GM23248 (cell line): ENCODE results near the gene PLEKHD1. TPM values are rescaled to one million over a fixed set of nuclear protein-coding genes. Genes with fewer than 3 reads are reported as not detected.

Source experiments
- DNase-seq: peaks from one replicate; pipeline ENCODE4 v3.0.0-alpha.2; 2015
- H2AFZ ChIP-seq: fragments of 200-600 bp; sonication (generic); 2 replicates; pipeline ENCODE4 v1.6.1; 2016; ENCODE audit warnings: antibody characterized with exemption
- H3F3A ChIP-seq: fragments of 200-600 bp; sonication (generic); 2 replicates; pipeline ENCODE4 v1.6.1; 2016; ENCODE audit warnings: mild to moderate bottlenecking, antibody characterized with exemption, mixed run types; ENCODE audit not compliant: insufficient read depth
- H3K27ac ChIP-seq: fragments of 200-600 bp; sonication (generic); 2 replicates; pipeline ENCODE4 v1.5.1; 2016; ENCODE audit warnings: mild to moderate bottlenecking
- H3K27me3 ChIP-seq: fragments of 200-600 bp; sonication (generic); replicated peaks from 2 replicates; pipeline ENCODE4 v1.6.1; 2016; ENCODE audit warnings: mild to moderate bottlenecking; ENCODE audit not compliant: insufficient read depth
- H3K36me3 ChIP-seq: fragments of 200-600 bp; sonication (generic); 2 replicates; pipeline ENCODE4 v1.6.1; 2016; ENCODE audit warnings: low read depth, mild to moderate bottlenecking
- H3K4me1 ChIP-seq: fragments of 200-600 bp; sonication (generic); 2 replicates; pipeline ENCODE4 v1.6.1; 2016; ENCODE audit warnings: mild to moderate bottlenecking; ENCODE audit not compliant: insufficient read depth
- H3K4me2 ChIP-seq: fragments of 200-600 bp; sonication (generic); one replicate; pipeline ENCODE4 v1.6.1; 2016; ENCODE audit warnings: mild to moderate bottlenecking; ENCODE audit not compliant: unreplicated experiment
- H3K4me3 ChIP-seq: fragments of 200-600 bp; sonication (generic); 2 replicates; pipeline ENCODE4 v1.5.1; 2016; ENCODE audit warnings: mild to moderate bottlenecking
- H3K79me2 ChIP-seq: fragments of 200-600 bp; sonication (generic); 2 replicates; pipeline ENCODE4 v1.6.1; 2016; ENCODE audit warnings: mild to moderate bottlenecking; ENCODE audit not compliant: insufficient read depth
- H3K9ac ChIP-seq: fragments of 200-600 bp; sonication (generic); 2 replicates; pipeline ENCODE4 v1.6.1; 2016; ENCODE audit warnings: mild to moderate bottlenecking
- H3K9me2 ChIP-seq: fragments of 200-600 bp; sonication (generic); 2 replicates; pipeline ENCODE4 v1.6.1; 2016; ENCODE audit warnings: mixed run types, mild to moderate bottlenecking, moderate library complexity; ENCODE audit not compliant: insufficient read depth
- H3K9me3 ChIP-seq: fragments of 200-600 bp; sonication (generic); one replicate; pipeline ENCODE4 v1.6.1; 2017; ENCODE audit warnings: low read depth
- H4K20me1 ChIP-seq: fragments of 200-600 bp; sonication (generic); 2 replicates; pipeline ENCODE4 v1.6.0; 2016; ENCODE audit not compliant: insufficient read depth
- EZH2 ChIP-seq: fragments of 200-600 bp; sonication (generic); IDR thresholded peaks from 2 replicates; pipeline ENCODE4 v1.6.1; 2018; ENCODE audit warnings: antibody characterized with exemption, mild to moderate bottlenecking; ENCODE audit not compliant: insufficient read depth, poor library complexity, severe bottlenecking
- EZH2phosphoT487 ChIP-seq: fragments of 200-600 bp; sonication (generic); IDR thresholded peaks from 2 replicates; pipeline ENCODE4 v1.6.1; 2018; ENCODE audit warnings: antibody characterized with exemption, moderate library complexity, mild to moderate bottlenecking, low read depth; ENCODE audit not compliant: insufficient read depth
- WGBS, 2 experiments: methylation state at CpG; one replicate each; pipeline ENCODE4 v1.1.6; 2015 to 2017; ENCODE audit warnings: low lambda C conversion rate in 2 of 2, low coverage in 1 of 2; ENCODE audit errors: missing lambda C conversion rate in 2 of 2; 5-methylcytosine and 5-hydroxymethylcytosine counted together
- in situ Hi-C: fragments of 300-500 bp; cut with MboI; formaldehyde crosslinking; loops from 2 replicates; pipeline ENCODE4 v1.15.0; 2020
- polyA plus RNA-seq: library from polyadenylated mRNA; unstranded; fragments of >200 nt; fragmentation: Nextera tagmentation; extraction: Ambion mirVana; gene quantifications from 2 replicates; pipeline ENCODE4 v1.2.1, GENCODE V29; 2016
- total RNA-seq: library from RNA; depleted of rRNA; stranded (reverse); fragments of >200 nt; shearing (Covaris generic); gene quantifications from 2 replicates; pipeline ENCODE4 v1.2.3, GENCODE V29; 2014; rRNA removed

Gene PLEKHD1
- total and polyA plus RNA-seq, 2 experiments from 2014 or later: not detected

DNA sequence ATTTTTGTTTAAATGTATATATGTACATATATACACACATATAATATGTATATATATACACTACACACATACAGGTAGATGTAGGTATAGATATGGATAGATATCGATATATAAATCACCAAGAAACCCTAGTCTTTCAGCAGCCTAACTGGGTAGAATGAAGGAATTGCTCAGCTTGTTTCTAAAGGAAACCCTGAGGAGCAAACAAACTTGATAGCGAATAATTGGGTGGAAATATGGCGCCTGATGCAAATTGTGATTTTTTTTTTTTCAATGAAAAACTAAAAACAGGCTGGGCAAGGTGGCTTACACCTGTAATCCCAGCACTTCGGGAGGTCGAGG is 90.4 kb downstream of the PLEKHD1 start:
- Histone ChIP-seq H3K4me1 (peaks cover 5% of the 10 kb centered on the region; the same call in 1 of the 2 replicates), H4K20me1 (no peaks in the 10 kb centered on the region), H2AFZ (no peak overlapping the region), H3K4me2 (no peak overlapping the region), H3K4me3 (no peak overlapping the region), H3F3A (peaks cover 8% of the 10 kb centered on the region; the same call in 1 of the 2 replicates), H3K9me3 (no peaks in the 10 kb centered on the region), H3K79me2 (no peaks in the 10 kb centered on the region), H3K27ac (no peak overlapping the region), H3K9ac (no peak overlapping the region), H3K9me2 (no peaks in the 10 kb centered on the region), H3K27me3 (peaks cover 60% of the 10 kb centered on the region), H3K36me3 (no peaks in the 10 kb centered on the region)
- TF ChIP-seq EZH2 (no peak), EZH2phosphoT487 (no peak)
- in situ Hi-C loops: loop anchor here (25.0 kb wide), 1 partner anchor 462 kb away; no protein-coding TSS in a partner anchor
- DNase-seq: no peak
- WGBS, 2 experiments: 46 to 47% methylated on average over 5 of the region's 5 CpGs

DNA sequence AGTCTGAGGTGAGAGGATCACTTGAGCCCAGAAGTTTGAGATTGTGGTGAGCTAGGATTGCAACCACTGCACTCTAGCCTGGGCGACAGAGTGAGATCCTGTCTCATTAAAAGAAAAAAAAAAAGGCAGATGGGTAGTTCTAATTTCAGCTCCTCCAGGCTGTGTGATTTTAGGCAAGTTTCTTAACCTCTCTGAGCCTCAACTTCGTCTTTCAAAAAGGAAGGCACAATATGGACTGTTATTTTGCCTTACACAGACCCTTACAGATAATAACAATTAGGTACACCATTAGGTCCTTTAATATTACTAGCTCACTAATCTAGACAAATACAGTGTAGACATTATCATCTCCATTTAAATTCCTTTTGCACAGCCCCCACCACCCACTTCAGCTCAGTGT is 94.9 kb downstream of the PLEKHD1 start:
- H3K36me3 ChIP-seq: no peaks in the 10 kb centered on the region
- H3K27me3 ChIP-seq: peaks cover 26% of the 10 kb centered on the region
- no peak overlapping the region for H3K9ac ChIP-seq
- no peak for TF ChIP-seq EZH2phosphoT487
- no peak for TF ChIP-seq EZH2
- peaks cover 15% of the 10 kb centered on the region; the same call in 1 of the 2 replicates for H3K4me1 ChIP-seq
- WGBS, 2 experiments: 61 to 67% methylated on average over 2 of the region's 2 CpGs
- no peaks in the 10 kb centered on the region for H3K9me3 ChIP-seq
- peak overlapping the region; percentile 39 for H3K27ac ChIP-seq
- no peaks in the 10 kb centered on the region for H4K20me1 ChIP-seq
- in situ Hi-C loops: loop anchor here (25.0 kb wide), 1 partner anchor 458 kb away; no protein-coding TSS in a partner anchor
- no peak overlapping the region for H3K4me3 ChIP-seq
- no peak overlapping the region for H3K4me2 ChIP-seq
- DNase-seq: no peak
- no peaks in the 10 kb centered on the region for H3K79me2 ChIP-seq
- 0 out of 2 replicates have a peak overlapping the region, but pooled peaks have one; percentile 20 for H2AFZ ChIP-seq
- no peaks in the 10 kb centered on the region for H3K9me2 ChIP-seq
- H3F3A ChIP-seq: peaks cover 8% of the 10 kb centered on the region; the same call in 1 of the 2 replicates

DNA sequence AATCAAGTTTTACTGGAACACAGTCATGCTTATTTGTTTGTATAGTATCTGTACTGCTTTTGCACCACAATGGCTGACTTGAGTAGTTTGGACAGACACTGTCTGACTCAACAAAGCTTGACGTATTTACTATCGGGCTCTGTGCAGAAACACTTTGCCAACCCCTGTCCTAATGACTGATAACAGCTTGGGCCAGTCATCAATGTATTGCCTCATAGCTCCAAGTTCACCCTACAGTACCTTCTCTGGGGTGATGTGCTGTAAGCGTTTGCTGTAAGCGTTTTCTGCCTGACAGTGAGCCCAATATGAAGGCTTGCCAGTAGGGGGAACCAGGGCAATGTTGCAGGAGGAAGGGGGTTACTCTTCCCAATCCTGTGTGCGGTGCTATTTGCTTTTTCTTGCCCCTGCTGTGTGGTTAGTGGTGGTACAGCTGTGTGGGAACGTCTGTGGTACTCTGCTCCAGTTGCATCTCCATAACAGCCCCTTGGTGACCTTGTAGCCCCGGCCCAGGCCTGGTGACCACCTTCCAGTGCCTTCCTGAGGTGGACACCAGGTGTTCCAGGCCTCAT is 95.6 kb downstream of the PLEKHD1 start:
- Histone ChIP-seq H3F3A (peaks cover 8% of the 10 kb centered on the region; the same call in 1 of the 2 replicates), H3K79me2 (no peaks in the 10 kb centered on the region), H3K4me2 (no peak overlapping the region), H4K20me1 (no peaks in the 10 kb centered on the region), H3K4me3 (no peak overlapping the region), H3K4me1 (peaks cover 15% of the 10 kb centered on the region; the same call in 1 of the 2 replicates), H3K36me3 (no peaks in the 10 kb centered on the region), H3K9me3 (no peaks in the 10 kb centered on the region), H2AFZ (0 out of 2 replicates have a peak overlapping the region, but pooled peaks have one; percentile 20), H3K9ac (no peak overlapping the region), H3K9me2 (no peaks in the 10 kb centered on the region), H3K27me3 (peaks cover 22% of the 10 kb centered on the region; the same call in 1 of the 2 replicates), H3K27ac (peak overlapping the region; percentile 39; the same call in 1 of the 2 replicates)
- DNase-seq: peak; percentile 96
- in situ Hi-C loops: loop anchor here (10.0 to 25.0 kb wide), 2 partner anchors 145 to 457 kb away; no protein-coding TSS in a partner anchor
- WGBS, 2 experiments: 19% methylated on average over 7 of the region's 7 CpGs
- no peak for TF ChIP-seq EZH2phosphoT487
- TF ChIP-seq EZH2: no peak

Other genes with a start within 250 kb of the PLEKHD1 start
- gene GALNT16, start 224.6 kb upstream of the PLEKHD1 start, total RNA-seq: 1.4 and 4.2 TPM in 2 replicates
- 0.59 and 0.86 TPM in 2 replicates for gene GALNT16, start 224.6 kb upstream of the PLEKHD1 start, polyA plus RNA-seq
- gene ERH, start 86.4 kb upstream of the PLEKHD1 start, total RNA-seq: 70.4 and 132 TPM in 2 replicates
- gene ERH, start 86.4 kb upstream of the PLEKHD1 start, polyA plus RNA-seq: 109 and 136 TPM in 2 replicates
- 89.7 and 90.9 TPM in 2 replicates for gene SLC39A9, start 86.0 kb upstream of the PLEKHD1 start, total RNA-seq
- 32.7 and 32.9 TPM in 2 replicates for gene SLC39A9, start 86.0 kb upstream of the PLEKHD1 start, polyA plus RNA-seq
- not detected in 2 replicates for gene CCDC177, start 90.1 kb downstream of the PLEKHD1 start, total RNA-seq
- not detected in 2 replicates for gene CCDC177, start 90.1 kb downstream of the PLEKHD1 start, polyA plus RNA-seq
- 12.2 and 15.6 TPM in 2 replicates for gene SUSD6, start 126.9 kb downstream of the PLEKHD1 start, total RNA-seq
- 23.2 and 24.1 TPM in 2 replicates for gene SUSD6, start 126.9 kb downstream of the PLEKHD1 start, polyA plus RNA-seq